Fibroblast of pulmonary artery (primary cell): ENCODE measurements around the gene RHOB.

Source experiments
- DNase-seq: peaks from one replicate; pipeline ENCODE4 v3.0.0-alpha.2; 2010; ENCODE audit warnings: low read depth
- H3K4me3 ChIP-seq: replicated peaks from 2 replicates; pipeline ENCODE4 v1.5.1; 2011; ENCODE audit warnings: low read depth, mild to moderate bottlenecking, control low read depth, low read length, moderate library complexity
- TF ChIP-seq, protein P1 (sequence below): IDR thresholded peaks from 2 replicates; pipeline ENCODE4 v1.5.1; 2011; ENCODE audit warnings: mild to moderate bottlenecking, control low read depth, low read length, inconsistent platforms; ENCODE audit errors: missing control alignments

Gene RHOB

DNA sequence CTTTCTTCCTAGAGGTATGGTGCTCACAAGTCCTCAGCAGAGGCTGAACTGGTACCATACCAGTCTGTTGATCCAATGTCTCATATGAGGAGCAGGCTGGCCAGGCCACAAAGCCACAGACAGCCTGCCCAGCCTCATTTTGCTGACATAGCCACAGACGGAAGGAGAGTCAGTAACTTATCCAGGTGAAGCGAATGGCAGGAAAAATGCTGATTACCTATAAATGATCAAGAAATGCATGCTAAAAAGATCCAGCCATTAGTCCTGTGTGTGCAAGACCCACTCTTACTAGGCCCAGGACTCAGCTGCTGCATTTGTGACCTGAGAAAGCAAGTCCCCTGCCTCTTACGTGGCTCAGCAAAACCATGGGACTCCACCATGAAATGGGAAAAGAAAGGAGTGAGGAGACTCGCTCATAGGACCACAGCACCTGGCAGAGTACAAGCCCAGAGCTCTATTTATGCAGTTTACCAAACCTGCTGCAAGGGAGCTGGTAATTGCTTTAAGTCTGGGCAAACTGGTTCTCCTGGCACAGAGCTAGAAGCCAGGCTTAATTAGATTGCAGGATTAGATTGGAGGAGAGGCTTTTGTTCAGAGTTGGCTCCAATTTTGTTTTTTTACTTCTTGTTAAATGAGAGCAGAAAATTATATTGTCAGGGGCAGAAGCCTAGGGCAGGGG, 19.0 kb downstream of the RHOB start:
- H3K4me3 ChIP-seq: no peak overlapping the region
- no peak for DNase-seq
- TF ChIP-seq, protein P1, sequence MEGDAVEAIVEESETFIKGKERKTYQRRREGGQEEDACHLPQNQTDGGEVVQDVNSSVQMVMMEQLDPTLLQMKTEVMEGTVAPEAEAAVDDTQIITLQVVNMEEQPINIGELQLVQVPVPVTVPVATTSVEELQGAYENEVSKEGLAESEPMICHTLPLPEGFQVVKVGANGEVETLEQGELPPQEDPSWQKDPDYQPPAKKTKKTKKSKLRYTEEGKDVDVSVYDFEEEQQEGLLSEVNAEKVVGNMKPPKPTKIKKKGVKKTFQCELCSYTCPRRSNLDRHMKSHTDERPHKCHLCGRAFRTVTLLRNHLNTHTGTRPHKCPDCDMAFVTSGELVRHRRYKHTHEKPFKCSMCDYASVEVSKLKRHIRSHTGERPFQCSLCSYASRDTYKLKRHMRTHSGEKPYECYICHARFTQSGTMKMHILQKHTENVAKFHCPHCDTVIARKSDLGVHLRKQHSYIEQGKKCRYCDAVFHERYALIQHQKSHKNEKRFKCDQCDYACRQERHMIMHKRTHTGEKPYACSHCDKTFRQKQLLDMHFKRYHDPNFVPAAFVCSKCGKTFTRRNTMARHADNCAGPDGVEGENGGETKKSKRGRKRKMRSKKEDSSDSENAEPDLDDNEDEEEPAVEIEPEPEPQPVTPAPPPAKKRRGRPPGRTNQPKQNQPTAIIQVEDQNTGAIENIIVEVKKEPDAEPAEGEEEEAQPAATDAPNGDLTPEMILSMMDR: no peak

DNA sequence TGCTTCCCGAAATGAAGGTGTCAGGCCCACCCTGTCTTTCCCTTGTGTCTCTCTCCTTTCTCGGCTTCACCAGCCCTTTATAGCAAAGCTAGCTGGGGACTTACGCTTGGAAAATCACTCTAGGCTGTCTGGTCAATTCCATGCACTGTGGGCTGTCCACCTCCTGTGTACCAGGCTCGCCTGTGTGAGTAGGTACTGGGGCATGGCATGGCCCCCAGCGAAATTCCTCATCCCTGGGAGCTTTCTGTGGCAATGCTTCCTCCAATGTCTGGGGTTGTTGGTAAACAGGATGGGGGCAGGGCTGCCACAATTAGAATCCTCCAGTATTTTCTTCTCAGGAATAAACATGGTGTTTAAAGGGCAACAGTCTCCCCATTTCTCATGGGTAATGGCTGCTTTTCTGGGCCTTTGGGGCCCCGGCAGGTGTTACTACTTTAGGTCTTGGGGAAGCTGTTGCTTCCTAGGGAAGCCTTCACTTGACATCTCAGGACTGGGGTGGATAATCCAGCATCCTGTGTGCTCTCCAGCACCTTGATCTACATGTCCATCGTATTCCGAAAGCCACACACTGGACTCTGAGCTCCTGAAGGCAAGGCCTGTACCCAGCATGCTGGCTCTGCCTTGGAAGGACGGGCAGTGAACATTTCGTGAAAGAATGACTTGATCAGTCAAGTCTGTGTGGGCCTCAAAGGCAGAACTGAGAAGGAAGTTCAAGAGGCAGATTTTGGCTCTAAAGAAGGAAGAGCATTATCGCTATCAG, 21.1 kb downstream of the RHOB start:
- TF ChIP-seq, protein P1: no peak
- no peak for DNase-seq
- no peak overlapping the region for H3K4me3 ChIP-seq

DNA sequence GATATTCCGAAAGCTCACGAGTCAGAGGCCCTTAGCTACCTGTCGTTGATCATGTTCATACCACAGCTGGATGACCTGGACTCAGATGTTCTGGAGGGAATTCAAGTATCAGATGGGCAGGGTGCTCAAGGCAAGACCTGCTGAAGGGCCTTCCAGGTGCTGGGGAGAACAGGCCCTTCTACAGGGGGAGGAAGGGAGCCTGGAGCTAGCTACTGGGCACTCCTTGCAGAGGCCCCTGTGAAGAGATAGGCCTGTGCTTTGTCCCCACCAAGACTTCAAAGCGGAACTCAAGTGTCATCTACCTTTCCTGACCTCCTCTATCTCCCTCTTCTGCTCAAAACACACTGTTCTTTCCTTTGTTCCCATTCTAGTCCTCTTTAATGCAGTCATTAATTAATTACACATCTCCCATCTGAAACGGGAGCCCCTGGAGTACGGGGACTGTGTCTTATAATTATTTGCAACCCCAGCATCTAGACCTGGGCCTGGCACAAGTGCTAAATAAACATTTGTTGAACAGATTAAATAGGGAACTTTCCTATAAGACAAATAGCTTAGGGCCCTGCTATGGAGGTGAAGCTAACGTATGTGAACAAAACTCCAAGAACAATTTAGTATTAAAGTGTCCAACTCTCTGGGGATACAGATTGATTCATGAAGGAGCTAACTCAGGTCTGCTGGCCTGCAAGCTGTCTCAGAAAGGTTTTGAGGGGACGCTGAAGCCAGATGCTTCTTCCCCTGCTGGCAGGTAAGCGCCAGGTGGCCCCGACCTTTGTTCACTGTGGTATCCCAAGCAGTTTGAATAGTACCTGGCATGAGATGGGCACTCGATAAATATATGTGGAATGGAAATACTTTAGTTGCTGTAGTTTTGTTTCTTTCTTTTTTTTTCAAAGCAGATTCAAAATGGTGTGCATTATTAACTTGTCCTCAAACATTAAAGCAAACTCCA, 22.0 kb downstream of the RHOB start:
- no peak for DNase-seq
- TF ChIP-seq, protein P1: no peak
- no peak overlapping the region for H3K4me3 ChIP-seq

DNA sequence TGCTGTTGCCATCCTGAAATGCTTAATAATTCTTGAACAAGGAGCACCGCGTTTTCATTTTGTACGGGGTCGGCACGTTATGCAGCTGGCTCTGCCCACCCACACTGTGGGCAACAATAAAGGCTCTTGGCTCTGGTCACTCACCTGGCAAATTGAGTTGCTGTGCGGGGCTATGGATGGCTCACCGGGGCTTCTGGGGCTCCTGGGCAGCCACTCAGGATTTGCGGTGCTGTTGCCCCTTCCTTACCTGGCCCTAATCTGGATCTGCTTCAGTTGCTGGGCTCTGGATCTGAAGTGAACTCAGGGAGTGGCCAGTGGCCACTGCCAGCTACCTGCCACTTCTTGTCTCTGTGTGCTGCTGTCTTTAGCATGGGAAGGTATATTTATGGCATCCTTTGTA, 22.7 kb downstream of the RHOB start:
- DNase-seq: no peak
- TF ChIP-seq, protein P1: no peak
- no peak overlapping the region for H3K4me3 ChIP-seq

DNA sequence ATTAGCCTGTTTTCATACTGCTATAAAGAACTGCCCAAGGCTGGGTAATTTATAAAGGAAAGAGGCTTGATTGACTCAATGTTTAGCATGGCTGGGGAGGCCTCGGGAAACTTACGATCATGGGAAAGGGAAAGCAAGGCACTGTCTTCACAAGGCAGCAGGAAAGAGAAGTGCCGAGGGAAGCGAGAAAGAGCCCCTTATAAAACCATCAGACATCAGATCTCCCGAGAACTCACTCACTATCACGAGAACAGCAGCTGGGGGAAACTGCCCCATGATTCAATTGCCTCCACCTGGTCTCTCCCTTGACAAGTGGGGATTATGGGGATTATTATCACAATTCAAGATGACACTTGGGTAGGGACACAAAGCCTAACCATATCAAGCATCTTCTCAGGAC, 23.3 kb downstream of the RHOB start:
- TF ChIP-seq, protein P1: no peak
- DNase-seq: no peak
- no peak overlapping the region for H3K4me3 ChIP-seq

DNA sequence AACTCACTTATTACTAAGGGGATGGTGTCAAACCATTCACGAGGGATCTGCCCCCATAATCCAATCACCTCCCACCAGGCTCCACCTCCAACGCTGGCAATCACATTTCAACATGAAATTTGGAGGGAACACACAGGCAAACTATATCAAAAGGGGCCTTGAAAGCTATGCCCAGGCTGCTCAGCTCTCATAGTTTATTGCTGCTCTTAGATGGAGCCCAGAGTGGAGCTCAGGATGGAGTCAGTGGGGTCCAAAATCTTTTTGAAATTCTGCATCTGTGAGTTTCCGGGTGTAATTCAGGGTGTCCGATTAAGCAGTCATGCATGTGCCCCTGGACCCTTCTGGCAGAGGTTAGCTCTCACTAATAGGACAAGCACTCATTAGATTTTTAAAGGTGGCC, 24.3 kb downstream of the RHOB start:
- DNase-seq: no peak
- TF ChIP-seq, protein P1: no peak
- H3K4me3 ChIP-seq: no peak overlapping the region
